Liver (tissue), 9 donors: ENCODE measurements around the gene BDH1. TPM values are rescaled to one million over a fixed set of nuclear protein-coding genes. Genes with fewer than 3 reads are reported as not detected.

Experiments
- DNase-seq: peaks from one replicate; pipeline ENCODE4 v3.0.0-alpha.2; 2017; ENCODE audit warnings: low spot score
- H3K27ac ChIP-seq, 2 donors: one replicate each; pipeline ENCODE4 v1.7.0; 2013; ENCODE audit warnings: inconsistent platforms in 2 of 2, low read length in 2 of 2, control low read depth in 1 of 2, low read depth in 1 of 2, mild to moderate bottlenecking in 1 of 2
- H3K27me3 ChIP-seq, 4 donors: one replicate each; pipeline versions ENCODE4 v1.6.1 to v1.7.0; 2013; ENCODE audit warnings: low read length in 3 of 4, inconsistent platforms in 1 of 4, mild to moderate bottlenecking in 1 of 4, moderate library complexity in 1 of 4; ENCODE audit not compliant: control insufficient read depth in 4 of 4, insufficient read depth in 4 of 4
- H3K36me3 ChIP-seq, 4 donors: one replicate each; pipeline versions ENCODE4 v1.6.1 to v1.7.0; 2013; ENCODE audit warnings: low read length in 3 of 4, mild to moderate bottlenecking in 3 of 4, low read depth in 1 of 4, moderate library complexity in 1 of 4; ENCODE audit not compliant: control insufficient read depth in 4 of 4, insufficient read depth in 3 of 4
- H3K4me1 ChIP-seq, 4 donors: one replicate each; pipeline versions ENCODE4 v1.6.1 to v1.7.0; 2013; ENCODE audit warnings: low read length in 3 of 4, mild to moderate bottlenecking in 3 of 4, moderate library complexity in 1 of 4; ENCODE audit not compliant: control insufficient read depth in 4 of 4, insufficient read depth in 4 of 4
- H3K4me3 ChIP-seq, 3 donors: one replicate each; pipeline versions ENCODE4 v1.6.1 to v1.7.0; 2013; ENCODE audit warnings: low read length in 3 of 3, control low read depth in 1 of 3, low read depth in 1 of 3, mild to moderate bottlenecking in 1 of 3
- H3K9ac ChIP-seq, 2 donors: one replicate each; pipeline ENCODE4 v1.7.0; 2013; ENCODE audit warnings: low read length in 2 of 2, mild to moderate bottlenecking in 2 of 2, moderate library complexity in 2 of 2, control low read depth in 1 of 2, low read depth in 1 of 2
- H3K9me3 ChIP-seq, 4 donors: one replicate each; pipeline versions ENCODE4 v1.6.1 to v1.7.0; 2013; ENCODE audit warnings: low read length in 3 of 4; ENCODE audit not compliant: control insufficient read depth in 4 of 4
- CTCF ChIP-seq: fragments of 150-350 bp; IDR thresholded peaks from 2 replicates; pipeline ENCODE4 v1.5.1; 2017; ENCODE audit warnings: improper control_type of control experiment, low read depth, low read length; ENCODE audit not compliant: missing input control
- EGR1 ChIP-seq, 2 donors: IDR thresholded peaks; 2 replicates each; pipeline ENCODE4 v1.6.1; 2016 to 2018; ENCODE audit warnings: antibody characterized with exemption in 2 of 2, low read depth in 2 of 2
- FOXA1 ChIP-seq: IDR thresholded peaks from 2 replicates; pipeline ENCODE4 v1.6.1; 2016; ENCODE audit warnings: antibody characterized with exemption
- FOXA2 ChIP-seq: IDR thresholded peaks from 2 replicates; pipeline ENCODE4 v1.6.1; 2016; ENCODE audit warnings: antibody characterized with exemption
- GABPA ChIP-seq, 2 donors: IDR thresholded peaks in 1 of 2; conservative IDR thresholded peaks in 1 of 2; 2 replicates each; pipeline ENCODE4 v1.6.1; 2016; ENCODE audit warnings: antibody characterized with exemption in 2 of 2, mild to moderate bottlenecking in 1 of 2, moderate library complexity in 1 of 2
- HNF4A ChIP-seq, 2 donors: conservative IDR thresholded peaks; 2 replicates each; pipeline ENCODE4 v1.6.1; 2016; ENCODE audit warnings: antibody characterized with exemption in 2 of 2, mild to moderate bottlenecking in 2 of 2
- HNF4G ChIP-seq: IDR thresholded peaks from 2 replicates; pipeline ENCODE4 v1.6.1; 2016; ENCODE audit warnings: antibody characterized with exemption
- JUND ChIP-seq, 2 donors: IDR thresholded peaks; 2 replicates each; pipeline ENCODE4 v1.6.1; 2016; ENCODE audit warnings: antibody characterized with exemption in 2 of 2
- RAD21 ChIP-seq, 2 donors: IDR thresholded peaks; 2 replicates each; pipeline ENCODE4 v1.6.1; 2016; ENCODE audit warnings: antibody characterized with exemption in 2 of 2, mild to moderate bottlenecking in 2 of 2
- REST ChIP-seq: IDR thresholded peaks from 2 replicates; pipeline ENCODE4 v1.6.1; 2016; ENCODE audit warnings: antibody characterized with exemption, mild to moderate bottlenecking
- RXRA ChIP-seq, 2 donors: IDR thresholded peaks; 2 replicates each; pipeline ENCODE4 v1.6.1; 2017 to 2018; ENCODE audit warnings: antibody characterized with exemption in 2 of 2, mild to moderate bottlenecking in 1 of 2
- SP1 ChIP-seq: IDR thresholded peaks from 2 replicates; pipeline ENCODE4 v1.6.1; 2018; ENCODE audit warnings: antibody characterized with exemption, mild to moderate bottlenecking
- TAF1 ChIP-seq: conservative IDR thresholded peaks from 2 replicates; pipeline ENCODE4 v1.6.1; 2016; ENCODE audit warnings: antibody characterized with exemption, mild to moderate bottlenecking
- YY1 ChIP-seq: IDR thresholded peaks from 2 replicates; pipeline ENCODE4 v1.6.1; 2016; ENCODE audit warnings: antibody characterized with exemption, mild to moderate bottlenecking
- WGBS: extraction: QIAGEN DNeasy Blood & Tissue Kit; methylation state at CpG from one replicate; pipeline ENCODE4 v1.1.7; 2013; 5-methylcytosine and 5-hydroxymethylcytosine counted together
- polyA plus RNA-seq, 2 donors: library from polyadenylated mRNA; stranded (reverse) in 1 of 2; unstranded in 1 of 2; fragments of 200-250 nt in 1 of 2; fragments of >200 nt in 1 of 2; fragmentation: Nextera tagmentation in 1 of 2; extraction: Ambion mirVana in 1 of 2; gene quantifications; one replicate each; pipeline versions ENCODE4 v1.2.1 to v1.2.3, GENCODE V29; 2013 to 2015
- total RNA-seq, 2 donors: library from RNA; depleted of rRNA; stranded (reverse); fragments of >200 nt; gene quantifications; one replicate each; pipeline ENCODE4 v1.2.3, GENCODE V29; 2014
- TF ChIP-seq, protein P1 (sequence below): IDR thresholded peaks from 2 replicates; pipeline ENCODE4 v1.6.1; 2016; ENCODE audit warnings: antibody characterized with exemption
- TF ChIP-seq, protein P2 (sequence below): IDR thresholded peaks from 2 replicates; pipeline ENCODE4 v1.6.1; 2016; ENCODE audit warnings: antibody characterized with exemption
- TF ChIP-seq, protein P3 (sequence below): IDR thresholded peaks from 2 replicates; pipeline ENCODE4 v1.6.1; 2016; ENCODE audit warnings: antibody characterized with exemption
- donor health status: healthy.
- donor health status: healthy.
- donor health status: healthy.
- donor health status: healthy.
- donor health status: healthy.

BDH1 gene
- total and polyA plus RNA-seq, 4 donors = 49.4 to 268 (median 177) TPM

DNA sequence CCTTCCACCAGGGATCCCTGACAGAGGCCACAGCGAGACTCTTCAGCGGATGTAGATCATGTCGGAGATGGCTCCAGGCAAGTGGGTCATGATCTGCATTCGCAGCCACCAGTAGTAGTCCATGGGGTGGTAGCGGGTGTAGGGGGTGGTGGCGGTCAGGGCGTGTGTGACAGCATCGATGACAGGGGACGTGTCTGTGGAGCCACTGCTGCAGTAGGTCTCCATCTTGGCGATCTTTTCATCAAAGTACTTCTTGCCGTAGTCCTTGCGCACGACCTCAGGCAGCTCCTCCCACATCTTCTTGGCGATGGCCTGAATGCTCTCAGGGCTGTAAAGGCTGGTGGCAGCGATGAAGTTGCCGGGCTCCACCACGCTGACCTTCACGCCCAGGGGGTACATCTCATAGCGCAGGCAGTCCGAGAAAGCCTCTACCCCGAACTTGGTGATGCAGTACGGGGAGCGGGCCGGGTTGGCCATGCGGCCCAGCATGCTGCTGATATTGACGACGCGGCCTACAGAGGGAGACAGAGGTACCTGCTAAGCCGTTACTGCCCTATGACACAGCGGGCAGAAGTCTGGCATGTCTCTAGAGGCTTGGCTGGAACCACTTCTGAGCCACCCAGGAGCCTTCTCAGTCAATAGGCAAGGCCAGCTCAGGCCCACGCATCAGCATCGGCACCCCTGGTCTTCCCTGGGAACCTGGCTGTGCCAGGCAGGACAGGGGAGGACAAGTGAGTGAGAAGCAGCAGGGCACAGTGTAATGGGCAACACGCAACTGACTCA lies 43.7 kb downstream of the BDH1 start:
- no peak overlapping the region for H3K27ac ChIP-seq
- H3K4me3 ChIP-seq = no peak overlapping the region
- no peaks in the 10 kb centered on the region for H3K27me3 ChIP-seq
- 95% methylated on average over 33 of the region's 33 CpGs for WGBS
- H3K36me3 ChIP-seq = peaks cover 5 to 22% (median 16%) of the 10 kb centered on the region in 4 donors
- H3K4me1 ChIP-seq = peaks cover 2 to 13% (median 7%) of the 10 kb centered on the region in 4 donors
- TF ChIP-seq HNF4A (conservative IDR thresholded peaks at IDR 0.05) (no peak), RAD21 (IDR thresholded peaks at IDR 0.05) (no peak), RXRA (IDR thresholded peaks at IDR 0.05) (no peak), YY1 (no peak), REST (no peak), GABPA (IDR thresholded peaks at IDR 0.05 in 1 of 2, conservative IDR thresholded peaks at IDR 0.05 in 1 of 2) (no peak), FOXA2 (no peak)
- TF ChIP-seq, protein P1, sequence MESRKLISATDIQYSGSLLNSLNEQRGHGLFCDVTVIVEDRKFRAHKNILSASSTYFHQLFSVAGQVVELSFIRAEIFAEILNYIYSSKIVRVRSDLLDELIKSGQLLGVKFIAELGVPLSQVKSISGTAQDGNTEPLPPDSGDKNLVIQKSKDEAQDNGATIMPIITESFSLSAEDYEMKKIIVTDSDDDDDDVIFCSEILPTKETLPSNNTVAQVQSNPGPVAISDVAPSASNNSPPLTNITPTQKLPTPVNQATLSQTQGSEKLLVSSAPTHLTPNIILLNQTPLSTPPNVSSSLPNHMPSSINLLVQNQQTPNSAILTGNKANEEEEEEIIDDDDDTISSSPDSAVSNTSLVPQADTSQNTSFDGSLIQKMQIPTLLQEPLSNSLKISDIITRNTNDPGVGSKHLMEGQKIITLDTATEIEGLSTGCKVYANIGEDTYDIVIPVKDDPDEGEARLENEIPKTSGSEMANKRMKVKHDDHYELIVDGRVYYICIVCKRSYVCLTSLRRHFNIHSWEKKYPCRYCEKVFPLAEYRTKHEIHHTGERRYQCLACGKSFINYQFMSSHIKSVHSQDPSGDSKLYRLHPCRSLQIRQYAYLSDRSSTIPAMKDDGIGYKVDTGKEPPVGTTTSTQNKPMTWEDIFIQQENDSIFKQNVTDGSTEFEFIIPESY = no peak
- H3K9ac ChIP-seq = no peak overlapping the region
- no peaks in the 10 kb centered on the region for H3K9me3 ChIP-seq
- DNase-seq = no peak

DNA sequence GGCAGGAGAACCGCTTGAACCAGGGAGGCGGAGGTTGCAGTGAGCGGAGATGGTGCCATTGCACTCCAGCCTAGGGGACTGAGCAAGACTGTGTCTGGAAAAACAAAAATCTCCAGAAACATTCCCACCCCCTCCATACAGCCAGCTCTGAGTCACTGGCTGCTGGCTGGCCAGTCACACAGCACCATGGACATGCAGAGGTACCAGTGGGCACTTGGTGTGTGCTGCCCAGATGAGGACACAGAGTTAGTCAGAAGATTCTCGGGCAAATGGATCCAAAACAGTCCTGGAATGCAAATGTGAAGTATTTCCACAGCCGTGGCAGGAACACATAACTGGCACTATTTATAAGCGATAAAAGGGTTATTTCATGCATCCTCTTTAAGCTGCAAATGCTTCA lies 44.6 kb downstream of the BDH1 start:
- H3K27me3 ChIP-seq = no peaks in the 10 kb centered on the region
- no peaks in the 10 kb centered on the region for H3K9me3 ChIP-seq
- no peak overlapping the region for H3K4me3 ChIP-seq
- no peak for DNase-seq
- no peak overlapping the region for H3K27ac ChIP-seq
- no peak overlapping the region for H3K9ac ChIP-seq
- 89% methylated on average over 6 of the region's 6 CpGs for WGBS
- peaks cover 0 to 12% (median 6%) of the 10 kb centered on the region in 4 donors for H3K4me1 ChIP-seq
- peaks cover 5 to 22% (median 16%) of the 10 kb centered on the region in 4 donors for H3K36me3 ChIP-seq
- TF ChIP-seq JUND (IDR thresholded peaks at IDR 0.05) (no peak), REST (no peak), FOXA2 (no peak), FOXA1 (no peak), RXRA (IDR thresholded peaks at IDR 0.05) (no peak), CTCF (no peak), EGR1 (IDR thresholded peaks at IDR 0.05; ENCODE audit: low read depth in 2 of 2) (no peak), HNF4A (conservative IDR thresholded peaks at IDR 0.05) (no peak), YY1 (no peak), GABPA (IDR thresholded peaks at IDR 0.05 in 1 of 2, conservative IDR thresholded peaks at IDR 0.05 in 1 of 2) (no peak), TAF1 (no peak), HNF4G (no peak), SP1 (no peak)
- TF ChIP-seq, protein P2, sequence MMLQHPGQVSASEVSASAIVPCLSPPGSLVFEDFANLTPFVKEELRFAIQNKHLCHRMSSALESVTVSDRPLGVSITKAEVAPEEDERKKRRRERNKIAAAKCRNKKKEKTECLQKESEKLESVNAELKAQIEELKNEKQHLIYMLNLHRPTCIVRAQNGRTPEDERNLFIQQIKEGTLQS = no peak
- TF ChIP-seq, protein P1 = no peak
- TF ChIP-seq, protein P3, sequence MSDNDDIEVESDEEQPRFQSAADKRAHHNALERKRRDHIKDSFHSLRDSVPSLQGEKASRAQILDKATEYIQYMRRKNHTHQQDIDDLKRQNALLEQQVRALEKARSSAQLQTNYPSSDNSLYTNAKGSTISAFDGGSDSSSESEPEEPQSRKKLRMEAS = no peak
